GM13976 (cell line): ENCODE results near the gene TMEM263.

ENCODE experiments used
- DNase-seq: peaks from one replicate; pipeline ENCODE4 v3.0.0; 2012; ENCODE audit warnings: low spot score
- in situ Hi-C: fragments of 300-500 bp; cut with MboI; formaldehyde crosslinking; loops from one replicate; pipeline ENCODE4 v1.12.0; 2022; ENCODE audit warnings: low sequenced_read_pairs, mixed read lengths, inconsistent platforms; ENCODE audit not compliant: unreplicated experiment
- TF ChIP-seq, protein P1 (sequence below): IDR thresholded peaks from 2 replicates; pipeline ENCODE4 v1.5.1; 2012; ENCODE audit warnings: borderline replicate concordance, mild to moderate bottlenecking; ENCODE audit not compliant: insufficient read depth; ENCODE audit errors: extremely low read depth, missing control alignments, control extremely low read depth

Gene TMEM263

DNA sequence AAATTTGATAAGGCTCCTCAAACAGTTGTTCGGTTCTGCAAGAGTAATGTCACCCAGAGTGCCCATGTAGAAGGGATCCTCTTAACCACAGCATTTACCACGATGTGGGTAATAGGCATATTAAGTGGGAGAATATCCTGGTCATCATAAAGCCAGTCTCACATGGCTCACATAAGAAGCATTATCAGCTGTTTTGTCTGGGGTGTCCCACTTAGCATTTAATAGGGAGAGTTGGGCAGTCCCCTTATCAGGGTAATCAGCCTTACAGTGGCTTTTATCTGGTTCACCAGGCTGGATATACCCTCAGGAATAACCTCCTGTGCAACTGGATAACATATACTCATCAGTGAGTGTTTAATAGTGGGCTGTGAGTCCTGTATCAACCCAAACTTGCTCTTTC lies 12.9 kb upstream of the TMEM263 start:
- no peak for DNase-seq
- in situ Hi-C loops, result no loop called here
- TF ChIP-seq, protein P1, sequence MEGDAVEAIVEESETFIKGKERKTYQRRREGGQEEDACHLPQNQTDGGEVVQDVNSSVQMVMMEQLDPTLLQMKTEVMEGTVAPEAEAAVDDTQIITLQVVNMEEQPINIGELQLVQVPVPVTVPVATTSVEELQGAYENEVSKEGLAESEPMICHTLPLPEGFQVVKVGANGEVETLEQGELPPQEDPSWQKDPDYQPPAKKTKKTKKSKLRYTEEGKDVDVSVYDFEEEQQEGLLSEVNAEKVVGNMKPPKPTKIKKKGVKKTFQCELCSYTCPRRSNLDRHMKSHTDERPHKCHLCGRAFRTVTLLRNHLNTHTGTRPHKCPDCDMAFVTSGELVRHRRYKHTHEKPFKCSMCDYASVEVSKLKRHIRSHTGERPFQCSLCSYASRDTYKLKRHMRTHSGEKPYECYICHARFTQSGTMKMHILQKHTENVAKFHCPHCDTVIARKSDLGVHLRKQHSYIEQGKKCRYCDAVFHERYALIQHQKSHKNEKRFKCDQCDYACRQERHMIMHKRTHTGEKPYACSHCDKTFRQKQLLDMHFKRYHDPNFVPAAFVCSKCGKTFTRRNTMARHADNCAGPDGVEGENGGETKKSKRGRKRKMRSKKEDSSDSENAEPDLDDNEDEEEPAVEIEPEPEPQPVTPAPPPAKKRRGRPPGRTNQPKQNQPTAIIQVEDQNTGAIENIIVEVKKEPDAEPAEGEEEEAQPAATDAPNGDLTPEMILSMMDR, result no peak

DNA sequence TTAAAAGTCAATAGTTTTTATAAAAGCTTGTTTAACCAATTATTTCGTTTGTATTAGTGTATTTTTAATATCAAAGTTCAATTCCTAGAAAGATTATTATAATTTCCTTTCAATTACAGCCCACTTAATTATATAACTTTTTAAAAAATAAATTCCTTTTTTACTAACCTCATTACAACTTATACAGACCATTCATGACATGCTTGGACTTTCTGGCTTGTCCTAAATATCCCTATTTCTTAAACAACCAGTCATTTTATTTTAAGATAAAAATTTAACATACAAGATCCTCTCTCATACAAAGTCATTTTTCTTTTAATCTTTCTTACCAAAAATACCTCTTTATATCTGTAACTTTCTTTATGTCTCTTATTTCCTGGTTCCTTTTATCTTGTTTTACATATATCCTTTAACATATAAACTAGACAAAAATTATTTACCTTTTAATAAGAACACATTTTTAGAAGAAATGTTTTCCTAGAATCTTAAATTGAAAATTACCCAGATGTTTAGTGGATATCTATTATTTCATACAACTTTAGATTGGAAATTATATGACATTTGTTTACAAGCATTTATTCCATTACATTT lies 10.4 kb upstream of the TMEM263 start:
- TF ChIP-seq, protein P1, result no peak
- in situ Hi-C loops, result no loop called here
- no peak for DNase-seq

DNA sequence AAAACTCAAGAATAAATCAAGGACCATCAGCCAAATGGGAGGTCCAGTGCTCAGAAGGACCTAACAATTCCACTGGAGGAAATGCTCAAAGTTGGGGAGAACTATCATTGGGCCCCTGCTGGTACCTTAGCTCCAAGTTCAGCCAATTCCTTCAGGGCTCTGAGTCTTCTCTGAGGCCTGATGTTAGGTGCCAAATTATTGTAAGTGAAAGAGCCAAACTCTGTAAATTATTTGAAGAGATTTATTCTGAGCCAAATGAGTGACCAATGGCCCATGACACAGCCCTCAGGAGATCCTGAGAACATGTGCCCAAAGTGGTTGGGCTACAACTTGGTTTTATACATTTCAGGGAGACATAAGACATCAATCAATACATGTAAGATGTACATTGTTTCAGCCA lies 8.2 kb upstream of the TMEM263 start:
- in situ Hi-C loops, result no loop called here
- no peak for DNase-seq
- TF ChIP-seq, protein P1, result no peak

DNA sequence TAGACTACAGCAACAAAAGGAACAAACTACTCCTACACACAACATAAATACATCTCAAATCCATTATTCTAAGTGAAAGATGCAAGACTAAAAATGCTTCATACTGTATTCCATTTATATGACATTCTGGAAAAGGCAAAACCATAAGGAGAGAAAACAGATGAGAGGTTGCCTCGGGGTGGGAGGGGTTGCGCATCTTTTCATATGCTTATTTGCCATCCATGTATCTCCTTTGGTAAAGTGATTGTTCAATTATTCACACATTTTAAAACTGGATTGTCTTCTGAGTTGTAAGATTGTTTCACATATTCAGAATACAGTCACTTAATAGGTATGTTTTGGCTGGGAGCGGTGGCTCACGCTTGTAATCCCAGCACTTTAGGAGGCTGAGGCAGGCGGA lies 5.1 kb upstream of the TMEM263 start:
- TF ChIP-seq, protein P1, result no peak
- in situ Hi-C loops, result no loop called here

DNA sequence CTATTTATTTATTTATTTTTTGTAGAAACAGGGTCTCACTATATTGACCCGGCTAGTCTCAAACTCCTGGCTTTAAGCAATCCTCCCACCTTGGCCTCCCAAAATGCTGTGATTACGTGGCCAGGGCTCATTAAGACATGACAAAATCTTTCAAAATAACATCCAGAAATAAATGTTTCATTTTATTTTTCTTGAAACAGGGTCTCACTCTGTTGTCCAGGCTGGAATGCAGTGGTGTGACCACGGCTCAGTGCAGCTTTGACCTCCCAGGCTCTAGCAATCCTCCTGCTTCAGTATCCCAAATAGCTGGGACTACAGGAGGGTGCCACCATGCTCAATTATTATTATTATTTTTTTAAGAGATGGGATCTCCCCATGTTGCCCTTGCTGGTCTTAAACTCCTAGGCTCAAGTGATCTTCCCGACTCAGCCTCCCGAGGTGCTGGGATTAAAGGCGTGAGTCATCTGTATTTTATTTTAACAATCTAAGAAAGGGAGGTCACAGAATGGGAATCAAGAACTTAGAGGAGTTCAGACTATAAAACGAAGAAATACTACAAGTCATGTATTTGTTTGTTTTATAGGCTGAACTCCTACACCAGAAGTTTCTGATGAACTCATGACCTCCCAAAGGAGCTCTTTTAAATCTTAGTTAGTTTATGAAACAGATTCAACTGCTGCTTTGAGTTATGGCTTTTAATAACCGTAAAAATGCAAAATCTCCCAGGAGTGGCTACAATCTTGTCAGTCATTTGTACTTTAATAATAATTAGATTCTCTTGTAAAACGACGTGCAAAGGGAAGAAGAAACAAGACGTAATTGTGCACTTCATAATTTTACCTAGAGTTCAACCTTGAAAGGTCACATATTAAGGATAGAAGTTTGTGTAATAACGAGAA lies 2.1 kb upstream of the TMEM263 start:
- in situ Hi-C loops, result no loop called here
- DNase-seq, result no peak
- TF ChIP-seq, protein P1, result no peak

More for the DNA sequence above, 5.1 kb upstream of the TMEM263 start:
- no peak for DNase-seq

DNA sequence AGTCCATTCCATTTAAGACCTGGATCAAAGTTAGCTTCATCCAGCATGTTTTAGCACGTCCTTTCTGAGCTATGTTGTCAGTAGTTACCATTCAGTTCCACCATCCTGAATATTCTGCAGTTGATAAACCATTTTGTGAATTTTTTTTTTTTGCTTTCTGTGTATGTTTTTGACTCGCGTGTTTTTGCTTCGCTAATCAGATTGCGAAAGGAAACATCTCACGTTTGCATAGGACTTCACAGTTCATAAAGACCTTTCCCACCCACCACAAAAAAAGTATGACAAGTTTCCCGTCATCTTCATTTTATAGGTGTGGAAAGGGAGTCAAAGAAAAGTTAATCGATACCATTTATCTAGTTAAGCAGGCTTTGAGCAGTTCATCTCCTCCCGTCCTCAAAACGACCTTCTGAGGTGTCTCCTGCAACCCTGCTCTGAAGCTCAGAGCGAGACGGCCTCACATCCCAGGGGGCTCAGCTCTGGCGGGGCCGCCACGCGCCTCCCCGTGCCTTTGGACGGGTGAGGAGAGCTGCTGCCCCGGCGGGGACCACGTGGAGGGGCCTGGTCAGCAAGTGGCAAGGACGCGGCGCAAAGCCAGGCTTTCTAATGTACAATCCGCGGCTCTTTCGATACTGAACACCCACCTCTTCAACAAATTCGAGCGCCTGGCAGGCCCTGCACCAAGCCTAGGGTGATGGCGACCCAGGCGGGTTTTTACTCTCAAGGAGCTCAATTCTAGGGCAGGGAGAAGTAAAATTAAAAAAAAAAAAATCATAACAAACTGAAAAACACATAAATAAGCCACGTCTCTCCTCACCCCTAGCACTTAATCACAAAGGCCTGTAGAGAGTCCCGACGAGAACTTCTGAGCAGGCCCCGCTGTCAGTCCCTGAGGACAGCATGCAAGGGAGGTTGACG lies 988 bp upstream of the TMEM263 start:
- no peak for DNase-seq
- TF ChIP-seq, protein P1, result no peak
- in situ Hi-C loops, result no loop called here
